Measurements from ENCODE around the gene KLRC3. TPM values are rescaled to one million over a fixed set of nuclear protein-coding genes. Genes with fewer than 3 reads are reported as not detected.
A peak's percentile ranks its signal among the peaks of the same experiment; 100 is the strongest.
"Not testable (repeated sequence)": the region's sequence is repeated elsewhere in the genome, so short reads cannot be mapped to it uniquely, and the experiment has no call there.

Gene KLRC3
- total and polyA plus RNA-seq, 2 donors (not counting 3 experiments of a cell fraction or from before 2014, with no cell fraction given), result not detected

DNA sequence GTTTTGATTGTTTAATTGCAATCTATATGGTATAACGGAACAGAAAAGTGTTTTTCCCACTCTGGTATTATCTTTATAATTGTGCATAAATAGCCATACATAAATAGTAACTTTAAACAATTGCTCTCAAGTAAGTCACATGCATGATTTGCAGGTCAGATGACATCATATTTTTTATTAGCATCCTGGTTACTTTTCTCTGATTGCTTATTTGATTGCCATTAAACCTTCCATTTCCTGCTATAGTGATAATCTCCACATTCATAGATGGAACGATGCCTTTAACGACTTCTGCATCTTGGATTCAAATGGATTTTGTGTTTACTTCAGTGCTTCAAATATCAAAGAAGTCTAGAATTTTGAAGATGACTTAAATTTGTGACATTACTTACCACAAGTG is 27.1 kb downstream of the KLRC3 start:
- TF ChIP-seq JUN (IDR thresholded peaks at IDR 0.05; ENCODE audit: borderline replicate concordance, insufficient read depth, insufficient read length, low read depth), result peak; percentile 14
- no peak for TF ChIP-seq POLR2A (IDR thresholded peaks at IDR 0.05; ENCODE audit: low read depth, low read length)
- H3K36me3 ChIP-seq (ENCODE audit: control insufficient read depth in 2 of 2, extremely low read depth in 1 of 2, insufficient read depth in 2 of 2, low read length in 2 of 2), result no peaks in the 10 kb centered on the region
- ChIA-PET POLR2A (no interaction called here), CTCF (interaction anchor here (1.0 kb wide), 1 partner anchor 11 kb away, joined by 3 read pairs; no protein-coding TSS in a partner anchor)
- no peaks in the 10 kb centered on the region for H3K9me3 ChIP-seq (replicated peaks; ENCODE audit: control insufficient read depth, insufficient read depth, low read length)
- H3K9me1 ChIP-seq (replicated peaks; ENCODE audit: control insufficient read depth, extremely low read depth, insufficient read depth, low read length), result no peaks in the 10 kb centered on the region
- no peak overlapping the region for H3K4me2 ChIP-seq (ENCODE audit: insufficient read depth, low read length)
- DNase-seq (ENCODE audit: low read depth, low spot score), result no peak
- H3K9ac ChIP-seq (replicated peaks; ENCODE audit: extremely low read depth, insufficient read depth, low read length), result no peak overlapping the region
- peaks cover 2% of the 10 kb centered on the region for H3K4me1 ChIP-seq (ENCODE audit: control insufficient read depth, extremely low read depth, insufficient read depth, low read length)
- no peak overlapping the region for H3K4me3 ChIP-seq (replicated peaks in 1 of 3; ENCODE audit: insufficient read depth in 1 of 3, low read depth in 1 of 3, low read length in 3 of 3)
- no peak overlapping the region for H3K27ac ChIP-seq (ENCODE audit: insufficient read depth, low read depth, low read length)
- H3K27me3 ChIP-seq (ENCODE audit: control insufficient read depth in 2 of 2, insufficient read depth in 2 of 2, low read length in 2 of 2), result no peaks in the 10 kb centered on the region
- H2AFZ ChIP-seq (ENCODE audit: low read depth, low read length), result no peak overlapping the region
- FAIRE-seq, result peak; percentile 26
- no TSS peak for BruUV-seq (replicated peaks)
- intact Hi-C loops (cut with micrococcal nuclease), result no loop called here
- dilution Hi-C loops (cut with MboI; ENCODE audit: extremely low pct_ligation_motif_present, low sequenced_read_pairs), result no loop called here
- no peaks in the 10 kb centered on the region for H3K79me2 ChIP-seq (ENCODE audit: control insufficient read depth, insufficient read depth, low read length)
- H4K20me1 ChIP-seq (replicated peaks; ENCODE audit: control insufficient read depth, extremely low read depth, insufficient read depth, low read length), result no peaks in the 10 kb centered on the region

- no TSS peak for BruUV-seq (replicated peaks)
- Histone ChIP-seq H3K9me1 (replicated peaks; ENCODE audit: control insufficient read depth, extremely low read depth, insufficient read depth, low read length) (no peaks in the 10 kb centered on the region), H3K4me2 (ENCODE audit: insufficient read depth, low read length) (no peak overlapping the region), H3K9ac (replicated peaks; ENCODE audit: extremely low read depth, insufficient read depth, low read length) (no peak overlapping the region), H3K36me3 (ENCODE audit: control insufficient read depth in 2 of 2, extremely low read depth in 1 of 2, insufficient read depth in 2 of 2, low read length in 2 of 2) (no peaks in the 10 kb centered on the region), H3K79me2 (ENCODE audit: control insufficient read depth, insufficient read depth, low read length) (no peaks in the 10 kb centered on the region), H3K27me3 (ENCODE audit: control insufficient read depth in 2 of 2, insufficient read depth in 2 of 2, low read length in 2 of 2) (no peaks in the 10 kb centered on the region), H3K9me3 (replicated peaks; ENCODE audit: control insufficient read depth, insufficient read depth, low read length) (no peaks in the 10 kb centered on the region), H3K27ac (ENCODE audit: insufficient read depth, low read depth, low read length) (no peak overlapping the region), H3K4me3 (replicated peaks in 1 of 3; ENCODE audit: insufficient read depth in 1 of 3, low read depth in 1 of 3, low read length in 3 of 3) (no peak overlapping the region), H4K20me1 (replicated peaks; ENCODE audit: control insufficient read depth, extremely low read depth, insufficient read depth, low read length) (no peaks in the 10 kb centered on the region), H2AFZ (ENCODE audit: low read depth, low read length) (no peak overlapping the region), H3K4me1 (ENCODE audit: control insufficient read depth, extremely low read depth, insufficient read depth, low read length) (peaks cover 2% of the 10 kb centered on the region)
- DNase-seq (ENCODE audit: low read depth, low spot score) (no peak), FAIRE-seq (peak; percentile 33)
- dilution Hi-C loops (cut with MboI; ENCODE audit: extremely low pct_ligation_motif_present, low sequenced_read_pairs), result no loop called here
- TF ChIP-seq FOS (IDR thresholded peaks at IDR 0.05; ENCODE audit: borderline replicate concordance, insufficient read depth, low read length) (no peak), EZH2 (IDR thresholded peaks at IDR 0.05; ENCODE audit: borderline replicate concordance, low read depth, low read length, severe bottlenecking) (no peak)
- intact Hi-C loops (cut with micrococcal nuclease), result no loop called here
- ChIA-PET POLR2A (no interaction called here), CTCF (interaction anchor here (0.7 to 1.0 kb wide), 3 partner anchors 12 to 20 kb away, joined by 3 read pairs; no protein-coding TSS in a partner anchor)
Measured at GRCh38 chr12:10392394-10392930, 27.9 kb downstream of the KLRC3 start.

GRCh38 chr12:10390991-10391390 is 29.4 kb downstream of the KLRC3 start:
- POLR2A ChIA-PET; dilution Hi-C loops (cut with MboI; ENCODE audit: extremely low pct_ligation_motif_present, low sequenced_read_pairs); H3K27me3 ChIP-seq (ENCODE audit: control insufficient read depth in 2 of 2, insufficient read depth in 2 of 2, low read length in 2 of 2); H3K4me3 ChIP-seq (replicated peaks in 1 of 3; ENCODE audit: insufficient read depth in 1 of 3, low read depth in 1 of 3, low read length in 3 of 3); H3K4me1 ChIP-seq (ENCODE audit: control insufficient read depth, extremely low read depth, insufficient read depth, low read length); H3K27ac ChIP-seq (ENCODE audit: insufficient read depth, low read depth, low read length); H3K9me3 ChIP-seq (replicated peaks; ENCODE audit: control insufficient read depth, insufficient read depth, low read length); H3K9me1 ChIP-seq (replicated peaks; ENCODE audit: control insufficient read depth, extremely low read depth, insufficient read depth, low read length); H2AFZ ChIP-seq (ENCODE audit: low read depth, low read length); FAIRE-seq; H4K20me1 ChIP-seq (replicated peaks; ENCODE audit: control insufficient read depth, extremely low read depth, insufficient read depth, low read length); DNase-seq (ENCODE audit: low read depth, low spot score); intact Hi-C loops (cut with micrococcal nuclease); H3K9ac ChIP-seq (replicated peaks; ENCODE audit: extremely low read depth, insufficient read depth, low read length); BruUV-seq (replicated peaks); H3K79me2 ChIP-seq (ENCODE audit: control insufficient read depth, insufficient read depth, low read length); H3K36me3 ChIP-seq (ENCODE audit: control insufficient read depth in 2 of 2, extremely low read depth in 1 of 2, insufficient read depth in 2 of 2, low read length in 2 of 2); H3K4me2 ChIP-seq (ENCODE audit: insufficient read depth, low read length): not testable (repeated sequence)
- CTCF ChIA-PET, result interaction anchor here (1.0 kb wide), 1 partner anchor 26 kb away, joined by 3 read pairs; no protein-coding TSS in a partner anchor

Measured in endothelial cell of umbilical vein (primary cell).